Neutrophil (primary cell): ENCODE measurements around the gene LCE6A.

Source experiments
- H3K27ac ChIP-seq: fragments of 200-600 bp; sonication (generic); 2 replicates; pipeline ENCODE4 v1.5.1; 2016; ENCODE audit warnings: mild to moderate bottlenecking, moderate library complexity
- H3K27me3 ChIP-seq: fragments of 200-600 bp; sonication (generic); 2 replicates; pipeline ENCODE4 v1.6.0; 2016; ENCODE audit warnings: mild to moderate bottlenecking
- H3K36me3 ChIP-seq: fragments of 200-600 bp; sonication (generic); 2 replicates; pipeline ENCODE4 v1.5.1; 2017
- H3K4me1 ChIP-seq, 2 experiments: fragments of 200-600 bp in 1 of 2; sonication (generic) in 1 of 2; 1 replicate in 1 of 2; 2 replicates in 1 of 2; pipeline versions ENCODE4 v1.5.1 to v1.6.1; 2013 to 2016; ENCODE audit warnings: low read depth in 1 of 2, low read length in 1 of 2, mild to moderate bottlenecking in 1 of 2, moderate library complexity in 1 of 2; ENCODE audit not compliant: control insufficient read depth in 1 of 2, insufficient read depth in 1 of 2
- H3K4me3 ChIP-seq, 2 experiments: fragments of 200-600 bp in 1 of 2; sonication (generic) in 1 of 2; 1 replicate in 1 of 2; 2 replicates in 1 of 2; pipeline ENCODE4 v1.5.1; 2013 to 2016; ENCODE audit warnings: low read depth in 1 of 2, low read length in 1 of 2, mild to moderate bottlenecking in 1 of 2, moderate library complexity in 1 of 2
- H3K9me3 ChIP-seq: fragments of 200-600 bp; sonication (generic); 2 replicates; pipeline ENCODE4 v1.5.1; 2016
- TF ChIP-seq, protein P1 (sequence below): fragments of 200-600 bp; sonication (generic); IDR thresholded peaks from 2 replicates; pipeline ENCODE4 v1.5.1; 2016; ENCODE audit warnings: antibody characterized with exemption

The LCE6A gene

DNA sequence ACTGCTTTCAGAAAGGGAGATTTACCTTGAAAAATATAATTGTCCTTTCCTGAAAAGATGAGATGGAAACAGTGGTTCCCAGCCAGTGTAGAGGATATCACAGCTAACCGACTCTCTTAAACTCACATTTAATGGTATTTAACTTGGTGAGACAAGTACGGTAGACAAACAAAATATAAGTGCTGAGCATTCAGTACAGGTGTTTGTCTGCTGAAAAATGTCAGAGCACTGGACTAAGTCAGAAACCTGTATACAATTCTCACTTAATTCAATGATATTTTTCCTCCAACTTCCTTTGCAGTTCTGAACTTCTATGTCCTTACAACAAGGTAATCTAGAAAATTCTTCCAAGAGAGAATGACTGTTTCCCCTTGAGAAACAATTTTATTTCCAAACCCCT is 31.0 kb upstream of the LCE6A start, which contains the start of gene LCE1B:
TSS of gene LCE1B (plus strand) at position 301 of the 400 bp plus-strand sequence. CDS start 476 bp downstream, outside the sequence.
- H3K36me3 ChIP-seq: no peaks in the 10 kb centered on the region
- H3K27ac ChIP-seq: no peak within 1 kb of the TSS
- TF ChIP-seq, protein P1, sequence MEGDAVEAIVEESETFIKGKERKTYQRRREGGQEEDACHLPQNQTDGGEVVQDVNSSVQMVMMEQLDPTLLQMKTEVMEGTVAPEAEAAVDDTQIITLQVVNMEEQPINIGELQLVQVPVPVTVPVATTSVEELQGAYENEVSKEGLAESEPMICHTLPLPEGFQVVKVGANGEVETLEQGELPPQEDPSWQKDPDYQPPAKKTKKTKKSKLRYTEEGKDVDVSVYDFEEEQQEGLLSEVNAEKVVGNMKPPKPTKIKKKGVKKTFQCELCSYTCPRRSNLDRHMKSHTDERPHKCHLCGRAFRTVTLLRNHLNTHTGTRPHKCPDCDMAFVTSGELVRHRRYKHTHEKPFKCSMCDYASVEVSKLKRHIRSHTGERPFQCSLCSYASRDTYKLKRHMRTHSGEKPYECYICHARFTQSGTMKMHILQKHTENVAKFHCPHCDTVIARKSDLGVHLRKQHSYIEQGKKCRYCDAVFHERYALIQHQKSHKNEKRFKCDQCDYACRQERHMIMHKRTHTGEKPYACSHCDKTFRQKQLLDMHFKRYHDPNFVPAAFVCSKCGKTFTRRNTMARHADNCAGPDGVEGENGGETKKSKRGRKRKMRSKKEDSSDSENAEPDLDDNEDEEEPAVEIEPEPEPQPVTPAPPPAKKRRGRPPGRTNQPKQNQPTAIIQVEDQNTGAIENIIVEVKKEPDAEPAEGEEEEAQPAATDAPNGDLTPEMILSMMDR: no peak
- no peaks in the 10 kb centered on the region for H3K4me1 ChIP-seq
- H3K4me3 ChIP-seq: no peak within 1 kb of the TSS
- no peaks in the 10 kb centered on the region for H3K9me3 ChIP-seq
- H3K27me3 ChIP-seq: peaks cover 15% of the 10 kb centered on the region

- Histone ChIP-seq H3K9me3 (no peaks in the 10 kb centered on the region), H3K27me3 (peaks cover 2% of the 10 kb centered on the region), H3K4me3 (no peak overlapping the region), H3K4me1 (no peaks in the 10 kb centered on the region), H3K36me3 (no peaks in the 10 kb centered on the region), H3K27ac (no peak overlapping the region)
- TF ChIP-seq, protein P1: no peak
Observed at GRCh38 chr1:152817309-152817708, 25.3 kb upstream of the LCE6A start.

DNA sequence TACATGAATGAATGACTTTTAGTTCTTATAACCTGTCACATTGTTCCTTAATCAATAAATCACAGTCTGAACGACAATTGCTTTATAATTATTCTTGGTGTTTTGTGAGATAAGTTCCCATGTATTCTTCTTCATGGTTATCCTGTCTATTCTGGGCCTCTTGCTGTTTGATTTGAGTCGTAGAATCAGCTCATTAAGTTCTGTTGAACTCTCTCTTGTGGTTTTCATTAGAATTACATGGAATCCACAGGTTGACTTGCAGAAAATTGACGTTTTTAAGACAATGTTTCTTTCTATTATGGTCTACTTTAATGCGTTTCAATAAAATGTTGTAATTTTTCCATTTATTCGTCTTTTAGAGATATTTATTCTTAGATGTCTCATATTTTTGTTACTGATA is 19.4 kb upstream of the LCE6A start:
- Histone ChIP-seq H3K27ac (no peak overlapping the region), H3K9me3 (no peaks in the 10 kb centered on the region), H3K4me3 (no peak overlapping the region), H3K4me1 (no peaks in the 10 kb centered on the region), H3K36me3 (no peaks in the 10 kb centered on the region), H3K27me3 (peaks cover 36% of the 10 kb centered on the region)
- TF ChIP-seq, protein P1: no peak

DNA sequence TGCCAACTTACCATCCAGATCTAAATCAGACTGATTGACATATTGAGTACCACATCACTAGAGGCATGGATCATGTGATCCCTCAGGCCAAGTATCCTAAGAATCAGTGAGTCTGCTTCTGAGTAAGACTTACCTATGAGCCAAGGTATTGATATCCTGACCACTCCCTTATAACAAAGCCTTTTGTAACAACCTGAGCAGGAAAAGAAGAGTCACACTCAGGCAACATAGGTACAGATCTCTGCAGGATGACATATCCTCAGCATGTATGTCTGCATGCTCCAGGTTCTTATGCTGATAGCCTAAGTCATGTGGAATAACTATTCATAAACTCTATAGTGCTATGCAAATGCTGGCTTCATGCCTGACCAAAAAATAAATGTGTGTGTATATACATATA is 17.7 kb upstream of the LCE6A start:
- Histone ChIP-seq H3K36me3 (no peaks in the 10 kb centered on the region), H3K4me3 (no peak overlapping the region), H3K27me3 (peaks cover 36% of the 10 kb centered on the region), H3K4me1 (no peaks in the 10 kb centered on the region), H3K9me3 (no peaks in the 10 kb centered on the region), H3K27ac (no peak overlapping the region)
- TF ChIP-seq, protein P1: no peak

GRCh38 chr1:152827173-152827572 is 15.5 kb upstream of the LCE6A start, which contains the start of gene LCE1A:
TSS of gene LCE1A (plus strand) at chr1:152827473. CDS start at chr1:152827473, 0 bp downstream.
- Histone ChIP-seq H3K27me3 (peaks cover 35% of the 10 kb centered on the region), H3K27ac (no peak within 1 kb of the TSS), H3K4me1 (no peaks in the 10 kb centered on the region), H3K9me3 (no peaks in the 10 kb centered on the region), H3K4me3 (no peak within 1 kb of the TSS), H3K36me3 (no peaks in the 10 kb centered on the region)
- TF ChIP-seq, protein P1: no peak

GRCh38 chr1:152836870-152837269 is 5.8 kb upstream of the LCE6A start:
- Histone ChIP-seq H3K27me3 (peaks cover 13% of the 10 kb centered on the region), H3K27ac (no peak overlapping the region), H3K4me1 (no peaks in the 10 kb centered on the region), H3K9me3 (no peaks in the 10 kb centered on the region), H3K4me3 (no peak overlapping the region), H3K36me3 (no peaks in the 10 kb centered on the region)
- TF ChIP-seq, protein P1: no peak
